H1 (cell line): ENCODE measurements around the gene UBAP1L. TPM values are rescaled to one million over a fixed set of nuclear protein-coding genes. Genes with fewer than 3 reads are reported as not detected.
A peak's percentile ranks its signal among the peaks of the same experiment; 100 is the strongest.

Experiments used
- CTCF ChIA-PET: fragments of 300-600 bp; sonication (Branson Sonifier 250); formaldehyde crosslinking; loops from one replicate; lab custom pipeline; 2021; ENCODE audit not compliant: partially characterized antibody; lab: Charles Lee
- POLR2A ChIA-PET: fragments of 300-600 bp; sonication (Branson Sonifier 250); formaldehyde crosslinking; loops from one replicate; lab custom pipeline; 2021; ENCODE audit warnings: inconsistent platforms; ENCODE audit not compliant: partially characterized antibody; lab: Charles Lee
- DNase-seq, 2 experiments: peaks; one replicate each; pipeline versions ENCODE4 v3.0.0 to v3.0.0-alpha.2; 2010 to 2022; ENCODE audit warnings: low spot score in 2 of 2, low read depth in 1 of 2, mixed read lengths in 1 of 2
- FAIRE-seq: peaks from 2 replicates; lab custom pipeline; 2011; peaks lifted over from hg19 to GRCh38; lab: Jason Lieb, UNC
- H2AFZ ChIP-seq: 2 replicates; pipeline ENCODE4 v1.8.1; 2012; ENCODE audit warnings: low read length, inconsistent platforms
- H2AK5ac ChIP-seq: 2 replicates; pipeline ENCODE4 v1.6.1; 2013; ENCODE audit warnings: low read depth, low read length
- H2BK120ac ChIP-seq: replicated peaks from 2 replicates; pipeline ENCODE3; 2013; ENCODE audit warnings: low read depth, low read length, inconsistent platforms
- H2BK12ac ChIP-seq: 2 replicates; pipeline ENCODE4 v1.6.1; 2013; ENCODE audit warnings: low read depth, low read length
- H2BK15ac ChIP-seq: 2 replicates; pipeline ENCODE4 v1.6.1; 2013; ENCODE audit warnings: low read length
- H2BK20ac ChIP-seq: 2 replicates; pipeline ENCODE4 v1.6.1; 2013; ENCODE audit warnings: low read length
- H2BK5ac ChIP-seq: 2 replicates; pipeline ENCODE4 v1.6.1; 2013; ENCODE audit warnings: low read depth, low read length
- H3K14ac ChIP-seq: 2 replicates; pipeline ENCODE4 v1.6.1; 2013; ENCODE audit warnings: inconsistent platforms; ENCODE audit not compliant: insufficient read length
- H3K18ac ChIP-seq: 2 replicates; pipeline ENCODE4 v1.6.1; 2013; ENCODE audit warnings: low read length; ENCODE audit errors: extremely low read depth
- H3K23ac ChIP-seq: 2 replicates; pipeline ENCODE4 v1.6.1; 2013; ENCODE audit warnings: inconsistent platforms; ENCODE audit not compliant: insufficient read length
- H3K23me2 ChIP-seq: 2 replicates; pipeline ENCODE4 v1.6.1; 2013; ENCODE audit warnings: low read depth, low read length
- H3K27ac ChIP-seq: 2 replicates; pipeline ENCODE4 v1.6.1; 2011; ENCODE audit warnings: low read depth, low read length, inconsistent platforms
- H3K27me3 ChIP-seq, 4 experiments: replicated peaks in 1 of 4; 1 replicate in 1 of 4; 2 replicates in 3 of 4; pipeline versions ENCODE4 v1.6.1 to v1.8.1; 2011 to 2013; ENCODE audit warnings: low read length in 3 of 4, mild to moderate bottlenecking in 3 of 4, inconsistent platforms in 2 of 4, mixed read lengths in 2 of 4, moderate library complexity in 1 of 4; ENCODE audit not compliant: control insufficient read depth in 3 of 4, insufficient read depth in 3 of 4; ENCODE audit errors: extremely low read depth in 1 of 4
- H3K36me3 ChIP-seq, 4 experiments: 2 replicates each; pipeline versions ENCODE4 v1.6.1 to v1.8.1; 2011 to 2013; ENCODE audit warnings: mild to moderate bottlenecking in 4 of 4, low read length in 3 of 4, moderate library complexity in 2 of 4, control low read depth in 1 of 4, inconsistent platforms in 1 of 4; ENCODE audit not compliant: insufficient read depth in 4 of 4, control insufficient read depth in 2 of 4
- H3K4ac ChIP-seq: replicated peaks from 2 replicates; pipeline ENCODE3; 2013; ENCODE audit warnings: low read length, low read depth, mixed read lengths, inconsistent platforms; ENCODE audit not compliant: insufficient read length
- H3K4me1 ChIP-seq, 4 experiments: replicated peaks in 1 of 4; 1 replicate in 1 of 4; 2 replicates in 3 of 4; pipeline versions ENCODE4 v1.6.1 to v1.8.1; 2011 to 2013; ENCODE audit warnings: low read length in 3 of 4, inconsistent platforms in 2 of 4, mixed read lengths in 1 of 4; ENCODE audit not compliant: insufficient read depth in 4 of 4, control insufficient read depth in 3 of 4
- H3K4me2 ChIP-seq, 2 experiments: 2 replicates each; pipeline versions ENCODE4 v1.6.1 to v1.8.1; 2011 to 2013; ENCODE audit warnings: low read depth in 2 of 2, low read length in 2 of 2, control low read depth in 1 of 2, inconsistent platforms in 1 of 2, mild to moderate bottlenecking in 1 of 2; ENCODE audit not compliant: insufficient read depth in 1 of 2
- H3K4me3 ChIP-seq, 4 experiments: fragments of 200-600, 300-600 bp in 1 of 4; sonication (generic), shearing (Covaris generic), sonication (Bioruptor Twin) in 1 of 4; 2 replicates each; pipeline versions ENCODE4 v1.5.1 to v1.8.1; 2011 to 2016; ENCODE audit warnings: low read length in 4 of 4, low read depth in 3 of 4, control low read depth in 2 of 4, inconsistent platforms in 2 of 4, mild to moderate bottlenecking in 2 of 4, mixed read lengths in 1 of 4, moderate library complexity in 1 of 4; ENCODE audit not compliant: insufficient read depth in 2 of 4; ENCODE audit errors: extremely low read depth in 1 of 4
- H3K56ac ChIP-seq: replicated peaks from 2 replicates; pipeline ENCODE3; 2013; ENCODE audit warnings: low read depth, mild to moderate bottlenecking, mixed read lengths, low read length, inconsistent platforms; ENCODE audit not compliant: insufficient read length
- H3K79me1 ChIP-seq: 2 replicates; pipeline ENCODE4 v1.6.1; 2013; ENCODE audit warnings: low read depth, low read length, control low read depth
- H3K79me2 ChIP-seq, 2 experiments: 2 replicates each; pipeline versions ENCODE4 v1.6.1 to v1.8.1; 2012 to 2013; ENCODE audit warnings: low read length in 2 of 2, mild to moderate bottlenecking in 2 of 2, inconsistent platforms in 1 of 2; ENCODE audit not compliant: insufficient read depth in 2 of 2, control insufficient read depth in 1 of 2
- H3K9ac ChIP-seq, 4 experiments: replicated peaks in 1 of 4; 1 replicate in 1 of 4; 2 replicates in 3 of 4; pipeline versions ENCODE4 v1.6.1 to v1.8.1; 2011 to 2013; ENCODE audit warnings: low read depth in 3 of 4, low read length in 3 of 4, control low read depth in 2 of 4, mild to moderate bottlenecking in 2 of 4, moderate library complexity in 2 of 4, inconsistent platforms in 1 of 4; ENCODE audit errors: extremely low read depth in 1 of 4
- H3K9me3 ChIP-seq, 2 experiments: 2 replicates each; pipeline versions ENCODE4 v1.6.1 to v1.8.1; 2012 to 2013; ENCODE audit warnings: mild to moderate bottlenecking in 2 of 2, moderate library complexity in 2 of 2, control low read depth in 1 of 2, inconsistent platforms in 1 of 2, low read depth in 1 of 2, low read length in 1 of 2, mixed read lengths in 1 of 2; ENCODE audit not compliant: insufficient read depth in 2 of 2
- H4K20me1 ChIP-seq, 2 experiments: replicated peaks in 1 of 2; 2 replicates each; pipeline versions ENCODE3 to v1.8.1; 2011 to 2013; ENCODE audit warnings: inconsistent platforms in 2 of 2, low read length in 2 of 2, mild to moderate bottlenecking in 1 of 2; ENCODE audit not compliant: insufficient read depth in 2 of 2, control insufficient read depth in 1 of 2
- H4K5ac ChIP-seq: 2 replicates; pipeline ENCODE4 v1.6.1; 2013; ENCODE audit warnings: low read length, low read depth, mixed read lengths, inconsistent platforms; ENCODE audit not compliant: insufficient read length
- H4K8ac ChIP-seq: 2 replicates; pipeline ENCODE4 v1.8.0; 2013; ENCODE audit warnings: mild to moderate bottlenecking, moderate library complexity, low read length, inconsistent platforms; ENCODE audit not compliant: insufficient read depth; ENCODE audit errors: extremely low read depth
- H4K91ac ChIP-seq: replicated peaks from 2 replicates; pipeline ENCODE3; 2013; ENCODE audit warnings: low read length, mixed read lengths, inconsistent platforms; ENCODE audit not compliant: insufficient read length
- CTCF ChIP-seq, 3 experiments: IDR thresholded peaks; 1 replicate in 2 of 3; 2 replicates in 1 of 3; pipeline versions ENCODE4 v1.5.1 to v1.6.1; 2011; ENCODE audit warnings: low read length in 3 of 3, mild to moderate bottlenecking in 3 of 3, inconsistent platforms in 2 of 3, low read depth in 1 of 3, moderate library complexity in 1 of 3; ENCODE audit not compliant: insufficient read depth in 1 of 3; ENCODE audit errors: control extremely low read depth in 1 of 3
- EP300 ChIP-seq, 2 experiments: IDR thresholded peaks; 1 replicate in 1 of 2; 2 replicates in 1 of 2; pipeline ENCODE4 v1.6.1; 2011 to 2012; ENCODE audit warnings: low read depth in 2 of 2, low read length in 2 of 2, mild to moderate bottlenecking in 2 of 2, borderline replicate concordance in 1 of 2, inconsistent platforms in 1 of 2, moderate library complexity in 1 of 2
- GABPA ChIP-seq: IDR thresholded peaks from 2 replicates; pipeline ENCODE4 v1.6.1; 2011; ENCODE audit warnings: mild to moderate bottlenecking, low read length, moderate library complexity, borderline replicate concordance; ENCODE audit not compliant: insufficient read depth
- PHF8 ChIP-seq: fragments of 200-600 bp; sonication (generic); conservative IDR thresholded peaks from 2 replicates; pipeline ENCODE4 v1.7.1; 2012; ENCODE audit warnings: low read depth, mild to moderate bottlenecking, inconsistent platforms, low read length, moderate library complexity
- RBBP5 ChIP-seq: IDR thresholded peaks from 2 replicates; pipeline ENCODE4 v1.7.1; 2012; ENCODE audit warnings: low read depth, mild to moderate bottlenecking, inconsistent platforms, low read length, moderate library complexity, borderline replicate concordance
- SIRT6 ChIP-seq: IDR thresholded peaks from one replicate; pipeline ENCODE4 v1.7.1; 2012; ENCODE audit warnings: low read length, inconsistent platforms
- ZNF274 ChIP-seq: IDR thresholded peaks from 2 replicates; pipeline ENCODE4 v1.7.0; 2012; ENCODE audit warnings: low read length, borderline replicate concordance; ENCODE audit errors: extremely low read depth
- WGBS, 2 experiments: shearing (Covaris generic) in 1 of 2; methylation state at CpG; one replicate each; pipeline versions ENCODE4 v1.1.6 to v1.1.7; 2013 to 2015; ENCODE audit warnings: low lambda C conversion rate in 2 of 2, mixed read lengths in 2 of 2, inconsistent platforms in 1 of 2, low coverage in 1 of 2, missing lambda C conversion rate in 1 of 2; ENCODE audit not compliant: insufficient replicate concordance in 2 of 2, insufficient coverage in 1 of 2, insufficient read length in 1 of 2; ENCODE audit errors: extremely low coverage in 1 of 2, missing lambda C conversion rate in 1 of 2; 5-methylcytosine and 5-hydroxymethylcytosine counted together
- polyA plus RNA-seq, 7 experiments: library from polyadenylated mRNA; depleted of rRNA in 3 of 7; stranded (reverse) in 5 of 7; unstranded in 2 of 7; fragments of >200 nt in 5 of 7; fragments of 200-250 nt in 2 of 7; gene quantifications; 1 replicate in 5 of 7; 2 replicates in 1 of 7; 4 replicates in 1 of 7; pipeline versions ENCODE4 v1.2.1 to v1.2.3, GENCODE V29; 2011 to 2013; ENCODE audit warnings: missing spikeins in 2 of 7, mixed read lengths in 2 of 7
- total RNA-seq: library from RNA; stranded (reverse); fragmentation: NEBNext Ultra II Directional; extraction: Animal tissue kit (Norgen Biotek cat#: 25700); gene quantifications from 2 replicates; pipeline ENCODE4 v1.2.1, GENCODE V29; 2021

Gene UBAP1L
- total and polyA plus RNA-seq, 2 of the 8 experiments (the other 6 are each of a cell fraction or from before 2014, with no cell fraction given): 0.67 to 1.7 TPM

- no peak overlapping the region for H3K23ac ChIP-seq
- peaks cover 1 to 7% (median 4%) of the 10 kb centered on the region in 4 experiments; a peak in 5 of 7 replicates for H3K4me1 ChIP-seq
- H3K23me2 ChIP-seq: no peaks in the 10 kb centered on the region; the same call in 1 of the 2 replicates
- no peak overlapping the region for H2BK5ac ChIP-seq
- H3K14ac ChIP-seq: no peak overlapping the region
- no peaks in the 10 kb centered on the region for H3K79me1 ChIP-seq
- no peak overlapping the region for H2BK120ac ChIP-seq
- H3K4me3 ChIP-seq: no peak overlapping the region
- WGBS, 2 experiments: 84% methylated on average over 65 of the region's 85 CpGs; no CpG with 5 or more reads in 1 of the 2 experiments
- H3K27ac ChIP-seq: no peak overlapping the region
- H4K5ac ChIP-seq: no peak overlapping the region
- FAIRE-seq: no peak
- no peaks in the 10 kb centered on the region for H3K79me2 ChIP-seq
- H3K9me3 ChIP-seq: peaks cover 3% of the 10 kb centered on the region in 2 experiments; a peak in 2 of 4 replicates
- H2AK5ac ChIP-seq: no peak overlapping the region
- peak overlapping the region; percentile 80; the same call in 1 of the 2 replicates for H2BK12ac ChIP-seq
- POLR2A ChIA-PET: interaction anchor here (0.5 to 14.5 kb wide), 6 partner anchors 10 to 410 kb away, joined by 3 to 93 read pairs (median 4); partner anchors contain the start of genes RASL12 and RNU5B-1
- H4K8ac ChIP-seq: peak overlapping the region; percentile 79; the same call in 1 of the 2 replicates
- H2BK15ac ChIP-seq: 0 out of 2 replicates have a peak overlapping the region, but pooled peaks have one; percentile 61
- no peak overlapping the region for H2AFZ ChIP-seq
- no peak overlapping the region for H3K56ac ChIP-seq
- no peaks in the 10 kb centered on the region for H3K36me3 ChIP-seq
- CTCF ChIA-PET: interaction anchor here (0.5 to 32.9 kb wide), 12 partner anchors 8 to 1009 kb away, joined by 3 to 1213 read pairs (median 8); partner anchors contain the start of genes RASL12 and SLC51B
- no peak for DNase-seq
- H2BK20ac ChIP-seq: peak overlapping the region; percentile 90; the same call in 1 of the 2 replicates
- H4K20me1 ChIP-seq: no peaks in the 10 kb centered on the region
- peaks cover 0 to 9% (median 8%) of the 10 kb centered on the region in 4 experiments; a peak in 5 of 7 replicates for H3K27me3 ChIP-seq
- no peak overlapping the region for H3K9ac ChIP-seq
- H3K4ac ChIP-seq: no peak overlapping the region
- H3K18ac ChIP-seq: peak overlapping the region; percentile 60; the same call in 1 of the 2 replicates
- 0 out of 4 replicates have a peak overlapping the region, but pooled peaks of 1 of the 2 experiments have one; percentile 39 for H3K4me2 ChIP-seq
- peak overlapping the region; percentile 34 for H4K91ac ChIP-seq
- TF ChIP-seq SIRT6 (no peak), RBBP5 (no peak), PHF8 (no peak), CTCF (IDR thresholded peaks at IDR 0.05; ENCODE audit: control extremely low read depth in 1 of 3, insufficient read depth in 1 of 3, low read depth in 1 of 3, low read length in 3 of 3) (peak; percentile 11 to 37 (median 13); a peak in 2 of 4 replicates), EP300 (IDR thresholded peaks at IDR 0.05; ENCODE audit: borderline replicate concordance in 1 of 2, low read depth in 2 of 2, low read length in 2 of 2) (no peak), GABPA (no peak), ZNF274 (no peak)
Observed at GRCh38 chr15:65077291-65077980, 37.6 kb downstream of the UBAP1L start.
